HepG2 (cell line): ENCODE data around the gene ZBP1. TPM values are rescaled to one million over a fixed set of nuclear protein-coding genes. Genes with fewer than 3 reads are reported as not detected.
A peak's percentile ranks its signal among the peaks of the same experiment; 100 is the strongest.

Source experiments
- AGO2 ChIP-seq: fragments of 200-400 bp; formaldehyde crosslinking; optimal IDR thresholded peaks from 2 replicates; pipeline ENCODE3; 2017; ENCODE audit warnings: mild to moderate bottlenecking, low read depth, low read length, moderate library complexity
- CEBPG ChIP-seq: IDR thresholded peaks from 2 replicates; pipeline ENCODE4 v1.6.1; 2016
- DR1 ChIP-seq: sonication (generic); formaldehyde crosslinking; IDR thresholded peaks from 2 replicates; pipeline ENCODE4 v1.8.0; 2021; ENCODE audit warnings: mild to moderate bottlenecking, missing genetic modification reagents, inconsistent platforms
- EP300 ChIP-seq, 3 experiments: sonication (generic) in 1 of 3; formaldehyde crosslinking in 1 of 3; IDR thresholded peaks; 2 replicates each; pipeline versions ENCODE4 v1.5.1 to v1.6.1; 2011 to 2020; ENCODE audit warnings: low read depth in 2 of 3, low read length in 2 of 3, borderline replicate concordance in 1 of 3, improper control_type of control experiment in 1 of 3, mild to moderate bottlenecking in 1 of 3, missing genetic modification reagents in 1 of 3, moderate library complexity in 1 of 3
- IKZF1 ChIP-seq: fragments of 450-650 bp; IDR thresholded peaks from 2 replicates; pipeline ENCODE4 v1.7.1; 2016
- KDM1A ChIP-seq: IDR thresholded peaks from 2 replicates; pipeline ENCODE4 v1.6.1; 2016; ENCODE audit warnings: missing compliant biosample characterization
- KDM6A ChIP-seq: IDR thresholded peaks from 2 replicates; pipeline ENCODE4 v1.6.1; 2016; ENCODE audit warnings: low read depth
- KMT2B ChIP-seq: IDR thresholded peaks from 2 replicates; pipeline ENCODE4 v1.6.1; 2016; ENCODE audit warnings: missing genetic modification reagents, missing compliant biosample characterization
- RELA ChIP-seq: sonication (generic); formaldehyde crosslinking; IDR thresholded peaks from 2 replicates; pipeline ENCODE4 v1.4.0; 2020; ENCODE audit warnings: missing genetic modification reagents
- SOX5 ChIP-seq: IDR thresholded peaks from 2 replicates; pipeline ENCODE4 v1.6.1; 2016; ENCODE audit warnings: borderline replicate concordance
- TGIF2 ChIP-seq: IDR thresholded peaks from 2 replicates; pipeline ENCODE4 v1.6.1; 2016; ENCODE audit warnings: control low read depth, missing compliant biosample characterization
- YEATS4 ChIP-seq: sonication (generic); formaldehyde crosslinking; IDR thresholded peaks from 2 replicates; pipeline ENCODE4 v1.4.0; 2020; ENCODE audit warnings: missing genetic modification reagents, borderline replicate concordance
- ZBTB42 ChIP-seq: sonication (generic); formaldehyde crosslinking; IDR thresholded peaks from 2 replicates; pipeline ENCODE4 v1.5.0; 2020; ENCODE audit warnings: mild to moderate bottlenecking, missing genetic modification reagents
- ZFP82 ChIP-seq: sonication (generic); formaldehyde crosslinking; IDR thresholded peaks from 2 replicates; pipeline ENCODE4 v1.5.1; 2020; ENCODE audit warnings: mild to moderate bottlenecking, missing genetic modification reagents, borderline replicate concordance
- ZNF253 ChIP-seq: sonication (generic); formaldehyde crosslinking; IDR thresholded peaks from 2 replicates; pipeline ENCODE4 v1.8.0; 2022; ENCODE audit warnings: mild to moderate bottlenecking, missing genetic modification reagents, borderline replicate concordance
- ZNF598 ChIP-seq: sonication (generic); formaldehyde crosslinking; IDR thresholded peaks from 2 replicates; pipeline ENCODE4 v1.5.1; 2020; ENCODE audit warnings: mild to moderate bottlenecking, missing genetic modification reagents, borderline replicate concordance
- ZSCAN22 ChIP-seq: sonication (generic); formaldehyde crosslinking; IDR thresholded peaks from 2 replicates; pipeline ENCODE4 v1.4.0; 2020; ENCODE audit warnings: mild to moderate bottlenecking, missing genetic modification reagents
- polyA plus RNA-seq, 8 experiments: library from polyadenylated mRNA; depleted of rRNA in 3 of 8; stranded (reverse) in 7 of 8; unstranded in 1 of 8; fragments of >200 nt; fragmentation: Illumina TruSeq in 4 of 8; extraction: Trizol in 4 of 8; gene quantifications; 2 replicates each; pipeline versions ENCODE4 v1.2.1 to v1.2.3, GENCODE V29; 2011 to 2016; ENCODE audit warnings: low read depth in 4 of 8, missing spikeins in 1 of 8, mixed read lengths in 1 of 8; ENCODE audit not compliant: insufficient read depth in 1 of 8
- total RNA-seq, 5 experiments: library from RNA; depleted of rRNA; stranded (reverse); fragments of >200 nt; fragmentation: Illumina TruSeq; extraction: Trizol; gene quantifications; 2 replicates each; pipeline ENCODE4 v1.2.3, GENCODE V29; 2016; ENCODE audit warnings: low read depth in 1 of 5
- TF ChIP-seq, protein P1 (sequence below): sonication (generic); formaldehyde crosslinking; IDR thresholded peaks from 2 replicates; pipeline ENCODE4 v1.4.0; 2020; ENCODE audit warnings: missing genetic modification reagents
- TF ChIP-seq, protein P2 (sequence below): sonication (generic); formaldehyde crosslinking; conservative IDR thresholded peaks from 2 replicates; pipeline ENCODE4 v1.8.0; 2022; ENCODE audit warnings: mild to moderate bottlenecking, moderate library complexity, missing genetic modification reagents
- TF ChIP-seq, protein P3 (sequence below): sonication (generic); formaldehyde crosslinking; IDR thresholded peaks from 2 replicates; pipeline ENCODE4 v1.4.0; 2020; ENCODE audit warnings: missing genetic modification reagents, low read depth, mild to moderate bottlenecking, borderline replicate concordance
- TF ChIP-seq, protein P4 (sequence below): sonication (generic); formaldehyde crosslinking; IDR thresholded peaks from 2 replicates; pipeline ENCODE4 v1.8.1; 2022; ENCODE audit warnings: low read depth, mild to moderate bottlenecking, missing genetic modification reagents
- TF ChIP-seq, protein P5 (sequence below): sonication (generic); formaldehyde crosslinking; IDR thresholded peaks from 2 replicates; pipeline ENCODE4 v1.4.0; 2020; ENCODE audit warnings: mild to moderate bottlenecking, missing genetic modification reagents

ZBP1 gene
- total and polyA plus RNA-seq, 2 of the 13 experiments (the other 11 are each of a cell fraction or from before 2014, with no cell fraction given), result not detected

DNA sequence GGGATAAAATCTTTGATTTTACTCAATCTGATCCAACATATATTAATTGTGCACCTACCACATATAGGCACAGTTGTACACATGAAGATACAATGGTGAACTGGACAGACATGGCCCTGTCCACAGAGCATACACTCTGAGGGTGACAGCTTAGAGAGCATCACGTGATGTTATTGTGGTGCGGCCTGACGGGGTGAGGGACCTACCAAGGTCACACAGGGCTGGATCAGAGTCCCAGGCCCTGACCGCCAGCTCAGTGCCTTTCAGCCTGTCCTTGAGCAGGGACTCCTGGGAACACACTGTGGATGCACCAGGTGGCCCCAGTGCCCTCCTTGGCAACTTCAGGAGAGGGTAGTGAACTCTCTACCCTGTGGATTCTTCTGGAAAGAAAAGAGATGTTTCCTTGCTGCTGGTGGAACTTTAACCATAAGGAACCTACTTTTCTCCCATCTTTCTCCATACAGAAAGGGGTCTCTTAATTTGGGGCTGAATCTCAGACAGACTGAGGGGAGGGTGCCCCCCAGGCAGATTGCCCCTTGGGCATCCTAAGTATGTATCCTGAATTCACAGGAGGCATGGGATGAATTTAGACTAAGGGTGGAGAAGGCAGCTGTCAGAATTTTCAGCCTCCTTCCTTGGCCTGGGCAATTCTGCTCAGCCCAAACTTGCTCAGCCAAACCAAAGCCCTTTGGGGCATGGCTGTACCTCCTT lies 32.8 kb downstream of the ZBP1 start (continued):
- TF ChIP-seq TGIF2 (CRISPR knock-in tag) (peak; percentile 41; the same call in 1 of the 2 replicates), EP300 (IDR thresholded peaks at IDR 0.05; ENCODE audit: low read depth in 2 of 2, low read length in 2 of 2) (peak in 1 of 2 experiments; percentile 95; a peak in 2 of 4 replicates), EP300 (CRISPR knock-in tag; IDR thresholded peaks at IDR 0.05; ENCODE audit: borderline replicate concordance) (peak; percentile 68; the same call in 1 of the 2 replicates), ZNF253 (CRISPR knock-in tag) (no peak), KDM1A (CRISPR knock-in tag) (peak; percentile 93; the same call in 1 of the 2 replicates), ZBTB42 (CRISPR knock-in tag) (0 out of 2 replicates have a peak, but pooled peaks have one; percentile 47), YEATS4 (CRISPR knock-in tag) (peak; percentile 78; the same call in 1 of the 2 replicates), IKZF1 (no peak), RELA (CRISPR knock-in tag) (no peak), ZSCAN22 (no peak), AGO2 (no peak), ZNF598 (CRISPR knock-in tag) (peak; percentile 58), DR1 (no peak), KMT2B (peak; percentile 41; the same call in 1 of the 2 replicates), SOX5 (CRISPR knock-in tag) (peak; percentile 96), ZFP82 (no peak), KDM6A (CRISPR knock-in tag) (peak; percentile 88), CEBPG (CRISPR knock-in tag) (no peak; the same call in 1 of the 2 replicates)
- TF ChIP-seq, protein P1, sequence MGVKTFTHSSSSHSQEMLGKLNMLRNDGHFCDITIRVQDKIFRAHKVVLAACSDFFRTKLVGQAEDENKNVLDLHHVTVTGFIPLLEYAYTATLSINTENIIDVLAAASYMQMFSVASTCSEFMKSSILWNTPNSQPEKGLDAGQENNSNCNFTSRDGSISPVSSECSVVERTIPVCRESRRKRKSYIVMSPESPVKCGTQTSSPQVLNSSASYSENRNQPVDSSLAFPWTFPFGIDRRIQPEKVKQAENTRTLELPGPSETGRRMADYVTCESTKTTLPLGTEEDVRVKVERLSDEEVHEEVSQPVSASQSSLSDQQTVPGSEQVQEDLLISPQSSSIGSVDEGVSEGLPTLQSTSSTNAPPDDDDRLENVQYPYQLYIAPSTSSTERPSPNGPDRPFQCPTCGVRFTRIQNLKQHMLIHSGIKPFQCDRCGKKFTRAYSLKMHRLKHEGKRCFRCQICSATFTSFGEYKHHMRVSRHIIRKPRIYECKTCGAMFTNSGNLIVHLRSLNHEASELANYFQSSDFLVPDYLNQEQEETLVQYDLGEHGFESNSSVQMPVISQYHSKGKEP, result 0 out of 2 replicates have a peak, but pooled peaks have one; percentile 51
- TF ChIP-seq, protein P2, sequence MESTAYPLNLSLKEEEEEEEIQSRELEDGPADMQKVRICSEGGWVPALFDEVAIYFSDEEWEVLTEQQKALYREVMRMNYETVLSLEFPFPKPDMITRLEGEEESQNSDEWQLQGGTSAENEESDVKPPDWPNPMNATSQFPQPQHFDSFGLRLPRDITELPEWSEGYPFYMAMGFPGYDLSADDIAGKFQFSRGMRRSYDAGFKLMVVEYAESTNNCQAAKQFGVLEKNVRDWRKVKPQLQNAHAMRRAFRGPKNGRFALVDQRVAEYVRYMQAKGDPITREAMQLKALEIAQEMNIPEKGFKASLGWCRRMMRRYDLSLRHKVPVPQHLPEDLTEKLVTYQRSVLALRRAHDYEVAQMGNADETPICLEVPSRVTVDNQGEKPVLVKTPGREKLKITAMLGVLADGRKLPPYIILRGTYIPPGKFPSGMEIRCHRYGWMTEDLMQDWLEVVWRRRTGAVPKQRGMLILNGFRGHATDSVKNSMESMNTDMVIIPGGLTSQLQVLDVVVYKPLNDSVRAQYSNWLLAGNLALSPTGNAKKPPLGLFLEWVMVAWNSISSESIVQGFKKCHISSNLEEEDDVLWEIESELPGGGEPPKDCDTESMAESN (CRISPR knock-in tag), result peak; percentile 85
- TF ChIP-seq, protein P3, sequence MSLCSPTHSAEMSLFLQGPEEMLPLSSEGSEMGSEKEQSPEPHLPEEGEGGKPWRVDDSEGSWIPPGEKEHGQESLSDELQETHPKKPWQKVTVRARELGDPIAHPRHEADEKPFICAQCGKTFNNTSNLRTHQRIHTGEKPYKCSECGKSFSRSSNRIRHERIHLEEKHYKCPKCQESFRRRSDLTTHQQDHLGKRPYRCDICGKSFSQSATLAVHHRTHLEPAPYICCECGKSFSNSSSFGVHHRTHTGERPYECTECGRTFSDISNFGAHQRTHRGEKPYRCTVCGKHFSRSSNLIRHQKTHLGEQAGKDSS, result peak; percentile 86; the same call in 1 of the 2 replicates
- TF ChIP-seq, protein P4, sequence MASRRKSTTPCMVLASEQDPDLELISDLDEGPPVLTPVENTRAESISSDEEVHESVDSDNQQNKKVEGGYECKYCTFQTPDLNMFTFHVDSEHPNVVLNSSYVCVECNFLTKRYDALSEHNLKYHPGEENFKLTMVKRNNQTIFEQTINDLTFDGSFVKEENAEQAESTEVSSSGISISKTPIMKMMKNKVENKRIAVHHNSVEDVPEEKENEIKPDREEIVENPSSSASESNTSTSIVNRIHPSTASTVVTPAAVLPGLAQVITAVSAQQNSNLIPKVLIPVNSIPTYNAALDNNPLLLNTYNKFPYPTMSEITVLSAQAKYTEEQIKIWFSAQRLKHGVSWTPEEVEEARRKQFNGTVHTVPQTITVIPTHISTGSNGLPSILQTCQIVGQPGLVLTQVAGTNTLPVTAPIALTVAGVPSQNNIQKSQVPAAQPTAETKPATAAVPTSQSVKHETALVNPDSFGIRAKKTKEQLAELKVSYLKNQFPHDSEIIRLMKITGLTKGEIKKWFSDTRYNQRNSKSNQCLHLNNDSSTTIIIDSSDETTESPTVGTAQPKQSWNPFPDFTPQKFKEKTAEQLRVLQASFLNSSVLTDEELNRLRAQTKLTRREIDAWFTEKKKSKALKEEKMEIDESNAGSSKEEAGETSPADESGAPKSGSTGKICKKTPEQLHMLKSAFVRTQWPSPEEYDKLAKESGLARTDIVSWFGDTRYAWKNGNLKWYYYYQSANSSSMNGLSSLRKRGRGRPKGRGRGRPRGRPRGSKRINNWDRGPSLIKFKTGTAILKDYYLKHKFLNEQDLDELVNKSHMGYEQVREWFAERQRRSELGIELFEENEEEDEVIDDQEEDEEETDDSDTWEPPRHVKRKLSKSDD (CRISPR knock-in tag), result 0 out of 2 replicates have a peak, but pooled peaks have one; percentile 50
- TF ChIP-seq, protein P5, sequence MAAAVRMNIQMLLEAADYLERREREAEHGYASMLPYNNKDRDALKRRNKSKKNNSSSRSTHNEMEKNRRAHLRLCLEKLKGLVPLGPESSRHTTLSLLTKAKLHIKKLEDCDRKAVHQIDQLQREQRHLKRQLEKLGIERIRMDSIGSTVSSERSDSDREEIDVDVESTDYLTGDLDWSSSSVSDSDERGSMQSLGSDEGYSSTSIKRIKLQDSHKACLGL (CRISPR knock-in tag), result peak; percentile 61; the same call in 1 of the 2 replicates
